ENCODE data around the gene LZTFL1. TPM values are rescaled to one million over a fixed set of nuclear protein-coding genes. Genes with fewer than 3 reads are reported as not detected.

Gene LZTFL1
- total and polyA plus RNA-seq, 2 experiments from 2014 or later: 6.3 to 13.9 TPM

GRCh38 chr3:45795509-45795881 lies 46.4 kb downstream of the LZTFL1 start (continued):
- TF ChIP-seq ZNF462 (CRISPR knock-in tag; IDR thresholded peaks at IDR 0.05): no peak

- H3K4me2 ChIP-seq: no peak overlapping the region
- no peak for TF ChIP-seq REST (IDR thresholded peaks at IDR 0.05; ENCODE audit: unreplicated experiment)
- no peak for TF ChIP-seq ZNF114 (CRISPR knock-in tag; IDR thresholded peaks at IDR 0.05)
- TF ChIP-seq NANOG (IDR thresholded peaks at IDR 0.05; ENCODE audit: borderline replicate concordance): no peak
- TF ChIP-seq ZNF331 (CRISPR knock-in tag; IDR thresholded peaks at IDR 0.05; ENCODE audit: low read depth): no peak
- Mint-ChIP-seq H3K27ac (no peak overlapping the region), H3K27me3 (ENCODE audit: insufficient read depth, low read depth, poor library complexity) (peaks cover 44% of the 10 kb centered on the region), H3K4me3 (no peak overlapping the region), H3K36me3 (ENCODE audit: low read depth) (peaks cover 4% of the 10 kb centered on the region; the same call in 1 of the 3 replicates), H3K9me3 (peaks cover 12% of the 10 kb centered on the region; the same call in 2 of the 3 replicates), H3K4me1 (peaks cover 12% of the 10 kb centered on the region)
- ATAC-seq: no peak
- H3K27me3 ChIP-seq (ENCODE audit: insufficient read depth): peaks cover 59% of the 10 kb centered on the region
- no peak overlapping the region for H3K4me3 ChIP-seq
- no peaks in the 10 kb centered on the region for H3K36me3 ChIP-seq (ENCODE audit: insufficient read depth)
- H4K20me1 ChIP-seq (replicated peaks; ENCODE audit: insufficient read depth): no peaks in the 10 kb centered on the region
- H3K79me2 ChIP-seq (replicated peaks; ENCODE audit: insufficient read depth): no peaks in the 10 kb centered on the region
- H3K27ac ChIP-seq (ENCODE audit: low read depth): no peak overlapping the region
- no peak overlapping the region for H2AFZ ChIP-seq
- H3K9me2 ChIP-seq (ENCODE audit: insufficient read depth): no peaks in the 10 kb centered on the region
- no peaks in the 10 kb centered on the region for H3F3A ChIP-seq (replicated peaks; ENCODE audit: low read depth)
- no peak for DNase-seq (ENCODE audit: low spot score)
- peaks cover 9% of the 10 kb centered on the region for H3K4me1 ChIP-seq (ENCODE audit: insufficient read depth)
Observed at GRCh38 chr3:45794660-45795059, 47.3 kb downstream of the LZTFL1 start.

All from GM23338 (cell line).